HG03280 (cell line): ENCODE measurements around the gene OSBPL6.

Source experiments
- ATAC-seq: cut with Tn5 transposase; IDR thresholded peaks from one replicate; pipeline ENCODE4 v1.9.1; 2021; ENCODE audit warnings: mild to moderate bottlenecking, moderate library complexity; ENCODE audit not compliant: unreplicated experiment

The OSBPL6 gene

DNA sequence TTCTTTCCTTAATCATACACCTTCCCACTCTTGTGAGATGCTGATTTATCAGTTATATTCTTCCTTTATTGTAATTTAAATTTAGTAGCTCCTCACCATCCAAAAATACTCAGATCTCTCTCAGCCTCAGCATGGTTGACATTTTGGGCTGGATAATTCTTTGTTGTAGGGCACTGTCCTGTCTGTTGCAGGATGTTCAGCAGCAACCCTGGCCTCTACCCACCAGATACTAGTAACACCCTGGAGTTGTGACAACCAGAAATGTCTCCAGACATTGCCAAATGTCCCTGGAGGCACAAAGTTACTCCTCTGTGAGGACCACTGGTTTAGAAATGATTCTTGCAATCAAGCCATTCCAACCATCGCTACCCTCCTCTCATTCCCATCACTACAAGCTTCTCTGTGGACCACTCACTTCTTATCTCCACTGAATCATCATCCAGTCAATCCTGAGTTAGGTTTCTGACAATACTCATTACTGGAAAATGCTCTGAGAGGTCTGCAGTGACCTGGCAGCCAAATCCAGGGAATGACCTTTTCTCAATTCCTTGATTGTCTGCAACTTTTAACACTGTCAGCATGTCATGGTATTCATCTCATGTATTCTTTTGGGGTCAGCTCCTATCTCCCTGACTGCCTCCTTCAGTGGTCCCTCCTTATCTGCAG is 43.3 kb downstream of the OSBPL6 start:
- no peak for ATAC-seq

DNA sequence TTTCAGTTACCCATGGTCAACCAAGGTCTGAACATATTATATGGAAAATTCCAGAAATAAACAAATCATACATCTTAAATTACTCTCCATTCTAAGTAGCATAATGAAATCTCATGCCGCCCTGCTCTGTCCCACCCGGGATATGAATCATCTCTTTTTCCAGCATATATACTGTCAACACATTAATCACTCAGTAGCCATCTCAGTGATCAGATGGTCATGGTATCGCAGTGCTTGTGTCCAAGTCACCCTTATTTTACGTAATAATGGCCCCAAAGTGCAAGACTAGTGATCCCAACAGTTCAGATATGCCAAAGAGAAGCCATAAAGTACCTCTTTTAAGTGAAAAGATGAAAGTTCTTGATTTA is 43.8 kb downstream of the OSBPL6 start:
- no peak for ATAC-seq

DNA sequence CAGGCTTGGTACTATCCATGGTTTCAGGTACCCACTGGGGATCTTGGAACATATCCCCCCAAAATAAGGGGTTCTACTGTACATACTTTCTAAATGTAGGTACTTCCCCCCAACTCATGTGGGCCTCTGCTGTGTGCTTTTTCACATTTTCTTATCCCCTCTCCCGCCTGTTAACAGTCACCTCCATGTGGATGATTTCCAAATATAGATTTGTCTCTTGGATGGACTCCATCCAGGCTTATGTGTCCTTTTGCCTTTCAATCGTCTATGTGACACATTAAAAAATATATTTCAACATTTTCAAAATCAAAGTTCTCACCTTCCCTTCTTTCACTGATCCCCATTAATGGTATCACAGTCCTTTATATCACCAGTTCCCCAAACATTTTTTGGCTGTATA is 44.4 kb downstream of the OSBPL6 start:
- ATAC-seq = no peak

DNA sequence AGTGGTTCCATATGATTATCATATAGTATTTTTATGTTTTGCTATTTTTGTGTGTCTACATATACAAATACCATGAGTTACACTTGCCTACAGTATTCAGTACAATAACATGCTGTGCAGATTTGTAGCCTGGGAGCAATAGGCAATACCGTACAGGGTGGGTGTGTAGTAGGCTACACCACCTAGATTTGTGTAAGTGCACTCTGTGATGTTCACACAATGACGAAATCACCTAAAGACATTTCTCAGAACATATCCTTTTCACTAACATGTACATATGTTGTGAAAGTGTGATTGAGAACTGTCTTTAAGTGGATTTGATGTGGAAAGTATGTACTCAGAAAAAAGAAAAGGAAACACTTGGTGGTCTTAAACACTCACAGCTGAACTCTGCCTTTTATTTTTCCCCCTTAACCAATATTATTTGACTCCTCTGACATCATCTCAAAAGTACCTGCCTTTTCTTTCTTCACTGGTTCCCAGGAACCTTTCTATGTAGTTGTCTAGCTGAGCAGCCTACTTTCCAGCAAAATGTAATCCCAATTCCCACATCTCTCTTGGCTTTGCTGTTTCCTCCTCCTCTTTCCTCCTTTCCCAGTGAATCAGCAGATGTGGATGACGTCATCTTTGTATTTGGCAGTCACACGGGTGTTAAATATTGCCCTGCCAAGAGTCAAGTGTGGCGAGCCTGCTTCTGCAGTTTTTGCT is 47.7 kb downstream of the OSBPL6 start:
- no peak for ATAC-seq

DNA sequence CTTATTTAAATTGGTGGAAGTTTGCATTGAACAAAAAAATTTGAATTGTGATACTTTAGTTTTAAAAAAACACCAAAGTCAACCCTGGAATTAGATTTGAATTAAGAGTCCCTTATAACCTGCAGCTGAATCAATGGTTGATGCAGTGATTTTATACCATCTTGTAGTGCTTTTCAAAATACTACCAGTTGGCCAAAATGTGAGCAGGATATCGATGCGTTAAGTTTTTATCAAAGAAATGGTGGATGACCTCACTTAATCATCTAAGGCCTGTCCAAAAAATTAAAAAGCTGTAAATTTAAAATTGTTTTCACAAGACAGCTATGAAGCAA is 48.2 kb downstream of the OSBPL6 start:
- no peak for ATAC-seq

DNA sequence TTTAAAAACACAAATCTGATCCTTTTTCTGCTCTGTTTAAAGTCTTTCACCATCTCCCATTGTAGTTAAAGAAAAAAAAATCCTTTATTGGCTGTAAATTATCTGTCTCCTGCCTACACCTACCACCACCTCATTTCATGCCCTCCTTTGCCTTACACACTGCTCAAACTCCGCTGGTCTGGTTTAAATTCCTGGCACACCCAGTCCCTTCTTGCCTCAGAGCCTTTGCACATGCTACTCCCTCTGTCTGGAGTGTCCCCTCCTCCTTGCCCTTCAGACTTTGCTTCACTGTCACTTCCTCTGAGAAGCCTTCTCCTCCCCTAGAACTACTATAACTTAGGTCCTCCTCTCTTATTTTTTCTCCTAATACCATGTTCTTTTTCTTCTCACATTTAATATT is 49.6 kb downstream of the OSBPL6 start:
- no peak for ATAC-seq

DNA sequence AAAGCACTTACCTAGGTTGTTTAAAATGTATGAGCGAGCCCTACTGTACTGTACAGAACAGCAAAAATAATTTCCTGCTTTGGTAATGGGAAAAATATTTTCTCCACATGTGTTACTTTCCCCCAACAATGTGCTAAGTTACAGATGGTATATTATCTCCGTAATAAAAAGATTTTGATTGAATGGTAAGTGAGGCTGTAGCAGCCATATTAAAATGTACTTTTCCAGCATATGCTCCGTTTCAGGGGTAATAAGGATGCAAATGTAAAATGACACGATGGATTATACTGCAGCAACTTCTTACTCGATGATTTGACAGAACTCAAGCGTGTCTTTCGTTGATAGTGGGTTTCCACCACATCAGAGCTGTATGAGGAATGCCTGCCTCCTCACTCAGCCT is 50.5 kb downstream of the OSBPL6 start:
- ATAC-seq = no peak

DNA sequence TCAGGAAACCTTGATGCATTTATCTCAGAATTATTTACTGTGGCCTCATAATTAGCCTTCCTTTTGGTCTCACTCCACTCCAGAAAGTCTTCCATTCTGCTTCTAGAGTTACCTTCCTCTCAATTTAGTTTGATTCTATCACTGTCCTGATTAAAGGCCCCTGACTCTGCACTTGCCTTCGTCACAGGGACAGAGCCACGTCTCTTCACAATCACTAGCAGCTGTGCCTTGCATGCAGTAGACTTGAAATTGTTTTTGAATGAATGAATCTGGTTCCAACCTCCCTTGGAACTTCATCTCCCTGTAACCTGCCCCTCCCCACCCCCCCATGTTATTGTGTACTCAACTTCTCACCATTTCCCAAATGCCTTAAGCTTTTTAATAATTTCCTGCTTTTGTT is 52.4 kb downstream of the OSBPL6 start:
- no peak for ATAC-seq

DNA sequence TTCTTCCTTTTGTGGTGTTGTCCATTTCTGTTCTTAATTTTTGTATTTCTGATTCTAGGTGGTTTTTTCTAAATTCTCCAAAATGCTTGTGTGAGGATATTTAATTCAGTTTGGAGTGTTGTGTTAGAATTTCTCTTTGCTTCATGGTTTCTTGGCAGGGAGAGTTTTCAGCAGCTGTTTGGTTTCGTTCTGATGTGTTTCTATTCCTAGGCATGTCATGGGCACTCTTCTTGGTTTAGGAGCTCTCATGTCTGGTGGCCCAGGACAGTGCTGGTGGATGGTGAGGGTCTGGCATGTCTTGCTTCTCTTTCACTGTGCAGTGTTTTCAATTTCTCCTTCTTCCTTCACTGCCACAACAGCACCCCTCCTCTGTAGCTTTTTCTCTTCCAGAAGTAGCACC is 52.9 kb downstream of the OSBPL6 start:
- no peak for ATAC-seq

DNA sequence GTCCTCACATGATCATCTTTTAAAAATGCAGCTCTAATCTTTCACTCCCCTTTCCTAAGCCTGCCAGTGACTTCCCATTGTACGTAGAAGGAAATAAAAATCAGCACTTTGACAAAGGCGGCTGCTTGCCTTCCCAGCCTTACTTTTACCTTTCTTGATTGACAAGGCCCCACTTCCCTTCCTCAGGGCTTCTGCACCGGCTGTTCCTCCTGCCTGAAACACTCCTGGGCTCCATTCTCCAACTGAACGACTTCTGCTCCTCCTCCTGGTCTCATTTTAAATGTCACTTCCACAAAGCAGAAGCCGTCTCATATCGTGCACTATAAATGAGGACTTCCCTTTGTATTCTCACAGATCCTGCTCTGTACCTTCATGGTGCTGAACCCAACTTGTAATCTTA is 56.1 kb downstream of the OSBPL6 start:
- ATAC-seq = no peak

DNA sequence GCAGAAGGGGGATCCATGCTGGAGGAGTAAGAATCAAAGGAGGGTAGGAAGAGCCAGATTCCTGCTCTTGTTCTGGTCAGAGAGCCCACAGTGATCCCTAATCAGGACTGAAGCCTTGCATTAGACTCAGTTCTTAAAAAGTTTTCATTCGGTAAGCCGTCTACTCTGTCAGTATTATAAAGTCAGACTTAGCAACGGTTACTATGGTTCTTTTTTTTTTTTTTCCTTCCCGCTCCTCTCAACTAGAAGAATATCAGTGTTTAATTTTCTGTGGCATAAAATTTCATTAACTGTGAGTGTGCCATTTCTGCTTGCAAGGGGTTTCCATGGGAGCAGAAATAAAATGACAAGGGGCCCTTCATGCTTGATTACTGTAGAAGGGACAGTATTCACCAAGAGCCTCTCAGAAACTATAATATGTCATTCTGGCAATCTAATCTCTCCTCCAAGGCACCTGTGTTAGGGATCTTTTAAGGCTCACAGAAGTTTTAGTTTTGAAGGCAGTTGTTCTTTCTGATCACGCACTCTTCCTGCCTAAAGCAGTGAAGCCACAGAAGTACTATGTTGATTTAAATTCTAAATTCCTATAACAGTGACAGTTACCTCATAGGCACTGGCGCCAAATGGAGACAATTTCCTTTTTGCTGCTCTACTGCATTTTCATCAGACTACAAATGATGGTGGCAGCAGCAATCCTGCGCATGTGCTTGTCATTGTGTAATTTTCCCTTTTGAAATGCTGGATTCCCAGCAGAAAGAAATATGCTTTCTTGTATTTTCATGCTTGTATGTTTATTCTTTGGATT is 57.0 kb downstream of the OSBPL6 start:
- no peak for ATAC-seq

DNA sequence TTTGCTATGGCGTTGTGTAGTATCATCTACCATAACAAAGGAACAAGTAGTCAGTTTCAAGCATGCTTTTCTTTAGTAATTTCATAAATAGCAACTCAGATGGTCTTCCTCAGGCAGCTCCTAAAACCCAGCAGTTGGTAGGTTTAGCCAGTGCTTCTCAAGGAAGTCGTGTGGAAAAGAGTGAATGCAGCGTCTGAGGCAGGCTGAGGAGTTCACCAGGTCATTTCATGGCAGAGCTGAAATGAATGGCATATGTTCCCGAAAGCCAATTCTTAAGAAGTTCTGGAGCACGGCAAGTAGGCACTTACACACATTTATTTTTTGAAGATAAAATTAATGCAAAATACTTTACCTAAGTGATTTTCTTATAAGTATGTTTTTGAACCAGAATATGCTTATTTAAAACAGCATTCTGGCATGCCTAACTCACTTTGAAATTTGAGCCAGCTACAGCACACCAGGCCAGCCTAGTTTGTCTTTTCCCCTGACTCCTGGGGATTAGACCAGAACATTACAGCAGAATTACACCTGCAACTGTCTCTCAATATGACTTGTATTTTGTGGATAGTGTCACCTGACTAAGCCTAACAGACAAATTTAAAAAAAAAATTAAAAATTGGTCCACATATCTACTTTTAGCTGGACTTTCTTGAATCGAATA is 62.2 kb downstream of the OSBPL6 start:
- ATAC-seq = no peak

DNA sequence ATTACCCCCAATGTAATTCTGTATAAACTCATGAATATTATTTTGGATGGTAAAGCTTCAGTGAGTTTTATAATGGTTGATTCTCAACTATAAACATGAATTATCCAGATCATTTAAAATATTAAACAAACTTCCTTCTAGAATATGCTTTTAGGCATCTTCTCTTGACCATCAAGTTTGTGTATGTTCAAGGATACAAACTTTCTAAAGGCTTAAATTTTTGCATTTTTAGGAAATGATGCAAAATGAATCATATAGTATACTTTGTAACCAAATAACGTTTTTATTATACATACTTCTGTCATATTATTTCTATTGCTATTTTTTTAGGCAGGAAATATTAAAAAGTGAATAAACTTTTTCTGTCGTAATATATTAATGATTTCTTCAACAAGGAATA is 62.8 kb downstream of the OSBPL6 start:
- ATAC-seq = no peak

DNA sequence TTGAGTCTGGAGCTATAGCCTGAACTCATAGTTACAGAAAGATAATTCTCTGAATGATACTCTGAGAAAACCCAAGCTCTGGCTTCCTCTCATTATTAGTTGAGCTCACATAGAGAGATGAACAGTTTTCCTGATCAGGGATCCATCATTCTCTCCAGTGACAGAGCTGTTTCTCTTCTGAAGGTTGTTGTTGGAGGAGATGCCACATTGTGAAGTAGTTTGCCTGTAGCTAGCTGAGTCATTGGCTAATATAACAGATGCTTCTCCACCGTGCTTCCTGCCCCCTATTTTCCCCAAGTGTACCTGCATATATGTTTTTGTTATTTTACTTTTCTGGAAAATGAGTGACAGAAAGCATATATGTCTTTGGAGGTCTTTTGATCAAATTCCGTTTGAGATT is 64.6 kb downstream of the OSBPL6 start:
- ATAC-seq = no peak

DNA sequence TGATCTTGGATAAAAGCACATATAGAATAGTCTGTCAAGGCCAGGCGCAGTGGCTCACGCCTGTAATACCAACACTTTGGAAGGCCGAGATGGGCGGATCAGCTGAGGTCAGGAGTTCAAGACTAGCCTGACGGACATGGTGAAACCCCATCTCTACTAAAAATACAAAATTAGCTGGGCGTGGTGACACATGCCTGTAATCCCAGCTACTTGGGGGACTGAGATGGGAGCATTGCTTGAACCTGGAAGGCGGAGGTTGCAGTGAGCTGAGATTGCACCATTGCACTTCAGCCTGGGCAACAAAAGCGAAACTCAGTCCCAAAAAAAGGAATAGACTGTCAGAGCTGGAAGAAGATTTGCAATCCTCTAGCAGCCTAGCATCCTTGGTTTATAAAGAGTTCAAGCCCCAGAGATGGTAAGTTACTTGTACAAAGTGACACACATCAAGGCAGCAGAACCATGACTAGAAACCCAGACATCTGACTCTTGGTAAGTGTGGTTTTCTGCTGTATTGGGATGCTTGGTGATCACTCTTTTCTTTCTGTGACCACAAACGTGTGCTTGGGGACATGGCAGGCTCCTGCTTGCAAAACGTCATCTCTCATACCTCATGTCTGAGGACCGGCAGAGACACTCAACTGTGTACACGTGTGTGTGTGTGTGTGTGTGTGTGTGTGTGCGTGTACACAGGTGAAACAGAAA is 69.0 kb downstream of the OSBPL6 start:
- no peak for ATAC-seq

DNA sequence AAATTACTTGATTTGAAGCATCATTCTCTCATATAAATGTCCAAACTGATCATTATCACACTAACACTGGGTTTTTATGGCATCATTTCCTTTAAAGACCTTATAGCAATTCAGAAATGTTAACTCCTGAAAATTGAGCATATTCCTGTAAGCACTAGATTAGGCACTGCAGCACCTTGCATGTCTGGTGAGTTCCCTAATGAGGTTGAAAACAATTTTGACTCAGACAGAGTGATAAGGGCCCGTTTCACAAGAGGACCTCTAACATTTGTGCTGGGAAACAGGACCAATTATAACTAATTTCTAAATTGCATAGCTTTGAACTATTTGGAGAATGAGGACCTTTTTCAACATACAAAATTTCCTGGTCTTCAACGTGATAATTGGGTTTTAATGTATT is 69.9 kb downstream of the OSBPL6 start:
- ATAC-seq = no peak

DNA sequence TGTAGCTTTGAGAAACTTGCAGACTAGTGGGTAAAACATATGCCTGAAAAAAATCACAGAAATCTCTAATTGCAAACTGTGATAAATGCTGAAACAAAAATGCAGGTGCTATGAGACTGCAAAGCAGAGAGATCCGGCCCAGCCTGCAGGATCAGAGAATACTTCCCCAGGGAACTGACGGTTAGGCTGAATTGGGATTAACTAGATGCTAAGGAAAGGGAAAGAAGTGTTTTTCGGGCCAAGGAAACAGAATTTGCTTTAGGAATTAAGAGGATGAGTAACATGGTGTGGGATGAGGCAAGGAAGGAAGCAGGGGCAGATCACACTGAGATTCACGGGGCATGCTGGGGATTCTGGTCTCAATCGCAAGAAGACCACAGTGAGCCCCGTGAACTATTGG is 71.5 kb downstream of the OSBPL6 start:
- no peak for ATAC-seq

DNA sequence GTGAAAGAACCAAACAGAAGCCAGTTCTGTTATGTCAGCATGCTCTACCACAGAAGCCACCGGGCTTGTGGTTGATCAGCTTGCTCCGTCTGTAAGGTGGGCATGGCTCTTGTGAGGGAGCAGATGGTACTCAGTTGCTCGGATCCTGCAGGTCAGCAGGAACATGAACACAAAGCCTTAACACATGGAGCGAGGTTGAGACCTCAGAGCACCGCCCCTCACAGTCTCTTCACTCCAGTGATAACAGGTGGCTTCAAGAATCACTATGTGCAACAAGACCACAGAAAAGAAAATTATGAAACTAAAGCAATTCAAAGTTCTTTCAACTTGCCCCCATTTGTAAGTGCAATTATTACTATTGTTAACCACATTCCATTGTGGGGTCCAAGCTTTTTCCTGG is 72.1 kb downstream of the OSBPL6 start:
- no peak for ATAC-seq

DNA sequence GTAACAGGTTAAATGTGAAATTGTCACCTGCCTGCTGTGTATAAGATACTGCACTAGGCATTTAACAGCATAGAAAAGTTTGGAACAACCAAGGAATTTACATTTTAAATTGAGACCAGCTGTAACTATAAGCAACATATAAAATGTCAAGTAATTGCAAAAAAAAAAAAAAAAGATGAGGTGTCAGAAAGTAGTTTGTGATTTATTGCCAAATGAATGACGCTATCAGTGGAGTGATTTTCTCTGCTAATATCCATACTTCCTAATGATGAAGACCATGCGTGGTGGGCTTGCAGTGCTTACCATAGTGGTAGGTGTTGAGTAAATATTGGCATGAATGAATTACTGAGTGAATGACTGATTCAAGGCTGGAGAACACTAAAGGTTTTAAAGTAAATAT is 73.3 kb downstream of the OSBPL6 start:
- ATAC-seq = no peak

DNA sequence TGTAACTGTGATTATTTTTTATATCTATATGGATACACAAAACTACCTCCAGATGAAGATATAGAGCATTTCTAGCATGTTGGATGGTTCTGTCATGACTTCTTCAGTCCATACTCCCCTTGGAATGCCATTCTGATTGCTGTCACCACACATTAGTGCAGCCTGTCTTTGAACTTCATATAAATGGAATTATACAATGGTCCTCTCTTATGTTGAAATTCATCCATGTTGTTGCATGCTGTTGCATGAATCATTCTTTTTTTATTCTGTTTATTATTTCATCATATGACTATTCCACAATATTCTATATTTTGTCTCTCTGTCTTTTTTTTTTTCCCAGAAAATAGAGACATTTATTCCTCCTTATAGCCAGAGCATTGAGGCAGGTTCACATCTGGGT is 74.1 kb downstream of the OSBPL6 start:
- ATAC-seq = no peak
